ENCODE results near the gene TMEM31.

TMEM31 gene, protein sequence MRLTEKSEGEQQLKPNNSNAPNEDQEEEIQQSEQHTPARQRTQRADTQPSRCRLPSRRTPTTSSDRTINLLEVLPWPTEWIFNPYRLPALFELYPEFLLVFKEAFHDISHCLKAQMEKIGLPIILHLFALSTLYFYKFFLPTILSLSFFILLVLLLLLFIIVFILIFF

GRCh38 chrX:103710609-103711008, at the start of gene TMEM31:
TMEM31 (plus strand) TSS chrX:103710909; CDS start chrX:103712259, 1,350 bp downstream.
- Histone ChIP-seq H3K9ac (ENCODE audit: low read length) (no peak within 1 kb of the TSS), H3K27me3 (ENCODE audit: control insufficient read depth in 1 of 2, insufficient read depth in 2 of 2, low read length in 2 of 2) (no peaks in the 10 kb centered on the region), H3K27ac (ENCODE audit: low read depth, low read length) (no peak within 1 kb of the TSS), H3K4me1 (ENCODE audit: insufficient read depth, low read length) (no peaks in the 10 kb centered on the region), H3K9me3 (ENCODE audit: low read length) (no peaks in the 10 kb centered on the region), H3K4me3 (ENCODE audit: low read depth in 1 of 2, low read length in 2 of 2) (no peak within 1 kb of the TSS), H3K36me3 (ENCODE audit: insufficient read depth, low read length) (no peaks in the 10 kb centered on the region)

DNA sequence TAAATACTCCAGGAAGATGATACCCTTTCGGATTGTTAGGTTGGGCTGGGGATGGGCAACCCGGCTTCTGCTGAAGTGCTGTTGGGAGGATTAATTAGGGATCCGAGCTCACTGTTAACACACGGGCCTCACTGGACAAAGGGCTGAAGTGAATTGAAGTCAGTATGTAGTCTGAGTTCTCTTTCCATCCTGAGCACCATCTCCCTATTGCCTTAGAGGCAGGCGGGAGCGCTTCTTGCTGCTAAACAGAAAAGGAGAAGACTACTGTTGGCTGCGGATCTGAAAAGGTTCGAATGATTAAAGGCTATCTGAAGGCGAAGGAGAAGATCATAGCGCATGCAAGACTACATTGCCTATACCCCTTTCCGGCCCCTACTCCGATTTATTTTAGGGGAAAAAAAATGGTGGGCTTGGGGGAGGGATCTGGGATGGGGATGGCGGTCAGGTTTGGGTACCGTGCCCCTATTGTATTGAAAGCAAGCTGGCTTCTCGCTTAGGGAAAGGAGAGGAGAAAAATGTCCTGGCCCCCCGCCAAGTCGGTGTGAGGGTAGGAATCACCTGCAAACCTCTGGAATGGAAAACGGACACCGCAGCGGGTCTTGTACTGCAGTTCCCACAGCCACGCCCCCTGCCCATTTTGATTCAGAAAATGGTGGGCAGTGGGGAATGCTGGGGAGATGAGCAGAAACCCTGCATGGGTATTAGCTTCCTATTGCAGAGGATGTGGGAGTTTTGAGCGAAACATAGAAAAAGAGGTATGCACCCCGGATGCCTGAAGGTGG, 46.5 kb upstream of the TMEM31 start:
- Histone ChIP-seq H3K9me3 (ENCODE audit: low read length) (no peaks in the 10 kb centered on the region), H3K4me3 (ENCODE audit: low read depth in 1 of 2, low read length in 2 of 2) (peak overlapping the region in 1 of 2 donors; percentile 30), H3K9ac (ENCODE audit: low read length) (no peak overlapping the region), H3K36me3 (ENCODE audit: insufficient read depth, low read length) (no peaks in the 10 kb centered on the region), H3K27me3 (ENCODE audit: control insufficient read depth in 1 of 2, insufficient read depth in 2 of 2, low read length in 2 of 2) (peaks cover 0 to 10% of the 10 kb centered on the region in 2 donors), H3K4me1 (ENCODE audit: insufficient read depth, low read length) (no peaks in the 10 kb centered on the region), H3K27ac (ENCODE audit: low read depth, low read length) (no peak overlapping the region)

DNA sequence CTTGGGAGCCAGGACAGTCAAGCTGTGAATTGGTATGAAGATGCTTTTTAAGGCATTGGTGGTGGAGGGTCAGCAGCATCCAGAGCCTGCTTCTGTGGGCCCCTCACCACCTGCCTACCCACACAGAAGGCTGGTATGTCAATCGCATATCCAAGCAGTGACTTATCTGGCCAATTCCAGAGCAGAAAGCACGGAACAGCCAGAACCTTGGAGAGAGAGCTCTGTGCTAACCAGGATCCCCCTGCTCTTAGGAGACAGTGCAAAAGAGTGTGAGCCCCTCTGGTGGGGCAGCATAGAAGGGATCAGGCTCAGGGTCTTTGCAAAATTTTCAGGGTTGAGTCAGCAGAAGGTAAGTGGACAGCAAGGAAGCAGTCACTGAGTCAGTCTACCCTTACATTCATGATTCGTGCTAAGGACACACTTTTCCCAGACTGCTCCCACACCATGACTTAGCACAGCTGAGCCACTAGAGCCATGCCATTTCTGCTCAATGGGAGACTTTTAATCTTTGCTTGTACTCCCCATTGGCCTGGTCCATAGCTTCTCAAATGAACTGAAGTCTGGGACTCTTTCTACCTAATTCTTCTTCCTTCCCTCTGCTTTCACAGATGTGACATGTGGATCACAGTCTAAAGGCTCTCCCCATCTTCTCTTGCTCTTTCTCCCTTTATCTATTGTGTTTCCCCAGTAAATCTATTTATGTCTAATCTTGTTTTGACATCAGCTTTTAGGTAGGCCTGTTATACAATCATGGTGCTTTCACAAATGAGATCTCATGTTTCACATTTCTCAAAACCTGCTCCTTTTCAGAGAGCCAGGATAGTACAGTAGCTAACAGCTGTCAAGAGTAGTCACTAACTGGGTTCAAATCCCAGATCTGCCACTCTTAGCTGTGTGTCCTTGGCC, 44.3 kb upstream of the TMEM31 start:
- peaks cover 0 to 10% of the 10 kb centered on the region in 2 donors for H3K27me3 ChIP-seq (ENCODE audit: control insufficient read depth in 1 of 2, insufficient read depth in 2 of 2, low read length in 2 of 2)
- H3K9ac ChIP-seq (ENCODE audit: low read length) = no peak overlapping the region
- H3K27ac ChIP-seq (ENCODE audit: low read depth, low read length) = no peak overlapping the region
- no peaks in the 10 kb centered on the region for H3K36me3 ChIP-seq (ENCODE audit: insufficient read depth, low read length)
- H3K9me3 ChIP-seq (ENCODE audit: low read length) = no peaks in the 10 kb centered on the region
- H3K4me3 ChIP-seq (ENCODE audit: low read depth in 1 of 2, low read length in 2 of 2) = no peak overlapping the region
- no peaks in the 10 kb centered on the region for H3K4me1 ChIP-seq (ENCODE audit: insufficient read depth, low read length)

- Histone ChIP-seq H3K27me3 (ENCODE audit: control insufficient read depth in 1 of 2, insufficient read depth in 2 of 2, low read length in 2 of 2) (no peaks in the 10 kb centered on the region), H3K27ac (ENCODE audit: low read depth, low read length) (no peak overlapping the region), H3K9ac (ENCODE audit: low read length) (no peak overlapping the region), H3K36me3 (ENCODE audit: insufficient read depth, low read length) (no peaks in the 10 kb centered on the region), H3K9me3 (ENCODE audit: low read length) (no peaks in the 10 kb centered on the region), H3K4me3 (ENCODE audit: low read depth in 1 of 2, low read length in 2 of 2) (no peak overlapping the region), H3K4me1 (ENCODE audit: insufficient read depth, low read length) (no peaks in the 10 kb centered on the region)
Measured at GRCh38 chrX:103669745-103670144, 41.0 kb upstream of the TMEM31 start.

DNA sequence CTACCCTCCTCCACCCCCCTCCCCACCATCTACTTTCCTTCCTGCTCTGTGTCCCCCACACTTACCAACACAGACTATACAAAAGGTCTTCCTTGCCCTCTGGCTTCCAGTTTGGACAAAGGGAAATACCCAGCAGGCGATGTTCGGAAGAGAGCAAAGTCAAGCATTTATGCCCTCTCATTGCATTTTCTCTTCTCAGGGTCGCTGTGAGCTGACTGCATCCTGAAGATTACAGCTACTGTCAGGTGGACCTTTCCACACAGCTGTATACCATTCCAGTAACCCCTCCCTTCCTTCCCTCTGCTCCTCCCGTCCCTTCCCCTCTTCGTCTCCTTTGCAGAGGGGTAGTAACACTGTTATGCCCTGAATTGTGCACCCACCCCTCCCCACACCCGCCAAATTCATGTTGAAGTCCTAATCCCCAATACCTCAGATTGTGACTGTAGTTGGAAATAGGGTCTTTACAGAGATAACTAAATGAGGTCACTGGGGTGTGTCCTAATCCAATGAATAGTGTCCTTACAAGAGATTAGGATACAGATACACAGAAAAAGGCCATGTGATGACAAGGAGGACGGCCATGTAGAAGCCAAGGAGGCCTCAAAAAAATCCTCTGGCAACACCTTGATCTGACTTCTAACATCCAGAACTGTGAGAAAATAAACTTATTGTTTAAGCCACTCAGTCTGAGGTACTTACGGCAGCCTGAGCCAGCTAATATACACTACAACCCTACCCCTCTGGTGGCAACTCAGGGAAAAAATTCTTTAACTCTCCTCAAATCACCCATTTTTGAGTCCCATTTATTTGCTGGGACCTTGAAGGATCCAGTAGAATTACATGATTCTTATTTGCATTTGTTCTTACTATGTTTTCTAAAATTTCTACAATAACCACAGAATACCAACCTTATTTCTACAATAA, 35.9 kb upstream of the TMEM31 start:
- H3K36me3 ChIP-seq (ENCODE audit: insufficient read depth, low read length) = peaks cover 14% of the 10 kb centered on the region
- H3K27me3 ChIP-seq (ENCODE audit: control insufficient read depth in 1 of 2, insufficient read depth in 2 of 2, low read length in 2 of 2) = no peaks in the 10 kb centered on the region
- H3K27ac ChIP-seq (ENCODE audit: low read depth, low read length) = no peak overlapping the region
- no peak overlapping the region for H3K4me3 ChIP-seq (ENCODE audit: low read depth in 1 of 2, low read length in 2 of 2)
- no peaks in the 10 kb centered on the region for H3K9me3 ChIP-seq (ENCODE audit: low read length)
- no peak overlapping the region for H3K9ac ChIP-seq (ENCODE audit: low read length)
- no peaks in the 10 kb centered on the region for H3K4me1 ChIP-seq (ENCODE audit: insufficient read depth, low read length)

DNA sequence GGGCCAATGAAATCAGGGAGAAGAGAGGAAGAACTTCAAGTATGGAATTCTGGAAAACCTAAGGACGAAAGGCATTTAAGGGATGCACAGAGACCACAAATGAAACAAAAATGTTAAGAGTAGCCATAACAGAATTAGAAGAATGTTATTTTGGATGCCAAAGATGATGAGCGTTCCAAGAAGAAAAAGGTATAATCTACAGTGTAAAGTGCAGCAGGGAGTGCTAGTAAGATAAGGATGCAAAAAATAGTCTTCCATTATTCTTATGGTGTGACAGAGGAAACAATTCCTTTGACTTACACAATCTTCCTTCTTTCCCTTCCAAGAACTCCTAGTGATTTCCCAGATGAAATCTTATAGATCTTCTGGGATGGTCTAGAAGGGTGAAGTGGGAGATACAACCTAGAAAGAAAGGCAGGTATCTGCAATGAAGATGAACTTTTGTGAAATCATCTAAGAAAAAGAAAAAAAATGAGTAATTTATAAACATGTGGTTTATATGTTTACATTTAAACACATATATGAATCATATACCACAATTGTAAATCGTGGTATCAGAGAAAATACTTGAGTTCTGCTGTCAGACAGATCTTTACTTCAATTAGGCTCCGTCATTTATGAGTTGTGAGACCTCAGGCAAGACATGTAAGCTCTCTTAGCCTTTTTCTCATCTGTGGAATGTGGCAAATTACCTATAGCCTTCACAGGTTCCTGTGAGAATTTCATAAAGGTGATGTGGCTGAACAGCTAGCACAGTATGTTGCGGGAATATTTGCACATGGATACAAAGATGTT, 32.3 kb upstream of the TMEM31 start:
- Histone ChIP-seq H3K27me3 (ENCODE audit: control insufficient read depth in 1 of 2, insufficient read depth in 2 of 2, low read length in 2 of 2) (no peaks in the 10 kb centered on the region), H3K4me3 (ENCODE audit: low read depth in 1 of 2, low read length in 2 of 2) (no peak overlapping the region), H3K27ac (ENCODE audit: low read depth, low read length) (no peak overlapping the region)

GRCh38 chrX:103681443-103681842, 29.3 kb upstream of the TMEM31 start:
- Histone ChIP-seq H3K27me3 (ENCODE audit: control insufficient read depth in 1 of 2, insufficient read depth in 2 of 2, low read length in 2 of 2) (peaks cover 0 to 2% of the 10 kb centered on the region in 2 donors), H3K36me3 (ENCODE audit: insufficient read depth, low read length) (peaks cover 18% of the 10 kb centered on the region), H3K27ac (ENCODE audit: low read depth, low read length) (no peak overlapping the region), H3K9me3 (ENCODE audit: low read length) (no peaks in the 10 kb centered on the region), H3K4me3 (ENCODE audit: low read depth in 1 of 2, low read length in 2 of 2) (no peak overlapping the region), H3K9ac (ENCODE audit: low read length) (no peak overlapping the region), H3K4me1 (ENCODE audit: insufficient read depth, low read length) (peaks cover 7% of the 10 kb centered on the region)

More for the DNA sequence above, 32.3 kb upstream of the TMEM31 start:
- Histone ChIP-seq H3K9me3 (ENCODE audit: low read length) (no peaks in the 10 kb centered on the region), H3K4me1 (ENCODE audit: insufficient read depth, low read length) (no peaks in the 10 kb centered on the region), H3K36me3 (ENCODE audit: insufficient read depth, low read length) (peaks cover 19% of the 10 kb centered on the region), H3K9ac (ENCODE audit: low read length) (no peak overlapping the region)

- peak overlapping the region; percentile 19 for H3K27ac ChIP-seq (ENCODE audit: low read depth, low read length)
- peaks cover 13% of the 10 kb centered on the region for H3K36me3 ChIP-seq (ENCODE audit: insufficient read depth, low read length)
- H3K4me1 ChIP-seq (ENCODE audit: insufficient read depth, low read length) = peaks cover 7% of the 10 kb centered on the region
- H3K9me3 ChIP-seq (ENCODE audit: low read length) = no peaks in the 10 kb centered on the region
- H3K27me3 ChIP-seq (ENCODE audit: control insufficient read depth in 1 of 2, insufficient read depth in 2 of 2, low read length in 2 of 2) = peaks cover 0 to 18% of the 10 kb centered on the region in 2 donors
- H3K9ac ChIP-seq (ENCODE audit: low read length) = peak overlapping the region; percentile 69
- H3K4me3 ChIP-seq (ENCODE audit: low read depth in 1 of 2, low read length in 2 of 2) = peak overlapping the region; percentile 26 to 43
Measured at GRCh38 chrX:103685396-103685795, 25.3 kb upstream of the TMEM31 start.

DNA sequence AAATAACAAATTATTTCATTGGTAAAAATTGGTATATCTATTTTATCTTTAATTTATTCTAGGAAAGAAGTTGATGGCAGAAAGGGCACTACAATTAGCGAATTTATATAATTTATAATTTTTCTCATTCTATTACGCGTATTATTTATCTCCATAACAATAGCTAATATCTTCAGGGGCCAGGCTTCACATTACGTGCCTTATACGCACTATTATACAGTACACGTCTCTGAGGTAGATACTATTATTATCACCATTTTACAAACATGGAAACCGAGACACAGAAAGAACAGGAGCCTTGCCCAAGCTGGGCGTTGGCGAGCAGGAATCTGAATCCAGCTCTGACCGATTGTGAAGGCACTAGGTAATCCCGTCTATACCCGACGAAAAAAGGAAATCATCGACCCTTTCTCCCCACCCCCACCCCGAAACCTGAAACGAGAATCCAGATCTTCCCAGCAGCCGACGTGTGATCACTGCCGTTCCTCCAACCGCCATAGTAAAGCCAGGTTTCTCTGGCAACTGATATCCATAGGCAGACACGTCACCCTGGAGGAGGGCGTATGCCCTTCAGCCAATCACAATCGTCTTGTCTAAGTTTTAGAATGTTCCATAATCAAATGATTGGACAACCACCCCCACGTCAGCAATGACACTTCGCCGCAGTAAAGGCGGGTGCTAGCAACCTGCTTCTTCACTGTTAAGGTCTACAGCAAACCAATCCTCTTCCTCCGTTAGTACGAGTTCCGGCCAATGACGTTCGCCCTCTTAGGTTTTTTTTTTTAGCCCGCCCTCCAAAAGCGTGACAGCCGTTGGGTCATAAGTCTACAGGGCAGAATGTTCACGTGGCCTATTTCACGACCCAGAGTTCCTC, 24.3 kb upstream of the TMEM31 start, which contains the start of gene MORF4L2:
Gene MORF4L2, minus strand, starts transcription at position 501 of the 874 bp plus-strand sequence. CDS start 9,672 bp downstream, outside the sequence.
- H3K27ac ChIP-seq (ENCODE audit: low read depth, low read length) = peak within 1 kb of the TSS; percentile 90
- peaks cover 0 to 18% of the 10 kb centered on the region in 2 donors for H3K27me3 ChIP-seq (ENCODE audit: control insufficient read depth in 1 of 2, insufficient read depth in 2 of 2, low read length in 2 of 2)
- H3K9ac ChIP-seq (ENCODE audit: low read length) = peak within 1 kb of the TSS; percentile 81
- peak within 1 kb of the TSS; percentile 49 to 69 for H3K4me3 ChIP-seq (ENCODE audit: low read depth in 1 of 2, low read length in 2 of 2)
- H3K4me1 ChIP-seq (ENCODE audit: insufficient read depth, low read length) = peaks cover 7% of the 10 kb centered on the region
- H3K36me3 ChIP-seq (ENCODE audit: insufficient read depth, low read length) = peaks cover 13% of the 10 kb centered on the region
- H3K9me3 ChIP-seq (ENCODE audit: low read length) = no peaks in the 10 kb centered on the region
